GM18907 (cell line): ENCODE data around the gene GPM6B.

Source experiments
- ATAC-seq: cut with Tn5 transposase; IDR thresholded peaks from one replicate; pipeline ENCODE4 v1.9.1; 2021; ENCODE audit warnings: mild to moderate bottlenecking, moderate library complexity; ENCODE audit not compliant: unreplicated experiment

Gene GPM6B

DNA sequence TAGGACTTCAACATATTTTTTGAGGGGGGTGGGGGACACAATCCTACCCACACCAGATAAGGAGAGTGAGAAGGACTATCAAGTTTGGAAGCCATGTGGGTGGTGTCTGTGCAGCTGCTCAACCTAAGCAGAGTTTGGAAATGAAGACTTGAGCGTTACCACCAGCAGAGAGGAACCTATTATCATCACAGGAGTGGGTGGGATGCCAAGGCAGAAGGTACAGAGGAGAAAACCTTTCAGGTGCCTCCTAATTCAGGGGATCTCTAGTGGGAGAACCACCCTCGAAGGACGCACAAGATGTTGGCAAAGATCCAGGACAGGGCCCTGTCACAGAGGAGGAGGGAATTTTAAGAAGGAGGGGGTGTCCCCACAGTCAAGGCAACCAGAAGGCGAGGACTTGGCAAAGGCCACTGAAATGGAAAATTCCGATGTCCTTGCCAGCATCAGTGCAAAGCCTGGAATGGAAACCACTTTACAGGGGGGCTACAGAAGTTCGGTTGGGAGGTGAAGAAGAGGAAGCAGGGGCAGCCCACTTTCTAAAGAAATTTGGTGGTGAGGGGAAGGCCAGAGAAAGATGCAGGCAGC lies 8.4 kb upstream of the GPM6B start:
- ATAC-seq, result no peak

DNA sequence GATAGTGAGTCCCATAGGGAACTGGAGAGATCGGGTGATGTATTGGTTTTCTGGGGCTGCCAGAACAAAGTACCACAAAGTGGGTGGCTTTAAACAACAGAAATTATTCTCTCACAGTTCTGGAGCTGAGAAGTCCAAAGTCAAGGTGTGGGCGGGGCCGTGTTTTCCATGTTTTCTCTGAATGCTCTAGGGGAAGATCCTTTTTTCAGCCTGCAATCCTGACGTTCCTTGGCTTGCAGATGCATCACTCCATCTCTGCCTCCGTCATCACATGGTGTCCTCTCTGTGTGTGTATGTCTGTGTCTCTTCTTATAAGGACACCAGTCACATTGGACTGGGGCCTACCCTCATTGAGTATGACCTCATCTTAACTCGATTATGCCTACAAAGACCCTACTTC lies 7.9 kb upstream of the GPM6B start:
- no peak for ATAC-seq

DNA sequence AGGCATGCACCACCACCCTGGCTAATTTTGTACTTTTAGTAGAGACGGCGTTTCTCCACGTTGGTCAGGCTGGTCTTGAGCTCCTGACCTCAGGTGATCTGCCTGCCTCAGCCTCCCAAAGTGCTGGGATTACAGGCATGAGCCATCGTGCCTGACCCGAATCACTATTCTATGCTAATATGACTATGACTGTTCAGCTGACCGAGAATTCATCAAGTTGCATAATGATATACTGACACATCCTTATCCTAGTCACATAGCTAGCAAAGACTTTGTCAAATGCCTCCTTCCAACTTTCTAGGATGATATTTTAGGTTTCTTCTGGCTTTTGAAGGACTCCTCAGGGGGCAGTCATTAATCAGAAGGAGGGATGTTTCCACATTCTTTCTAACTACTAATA lies 4.8 kb upstream of the GPM6B start:
- no peak for ATAC-seq

DNA sequence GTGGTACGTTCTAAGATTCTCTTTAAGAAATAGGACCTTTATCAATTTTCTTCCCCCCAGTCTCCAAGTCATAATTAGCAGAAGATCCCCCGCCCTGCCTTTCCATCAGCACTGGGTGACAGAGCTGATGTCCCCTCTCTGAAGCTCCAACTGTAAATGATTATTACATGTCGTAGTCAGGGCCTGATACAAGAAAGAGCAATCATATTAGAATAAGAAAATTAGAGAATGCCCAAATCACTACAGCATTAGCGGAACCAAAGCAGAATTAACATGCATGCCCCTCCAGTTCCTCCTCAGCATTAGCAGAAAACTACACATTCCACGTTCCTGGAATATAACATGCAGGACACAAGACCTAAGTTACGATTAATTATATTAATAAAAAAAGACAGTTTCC lies 717 bp downstream of the GPM6B start:
- ATAC-seq, result no peak

GRCh38 chrX:13815664-13816063 lies 1.2 kb downstream of the GPM6B start:
- ATAC-seq, result no peak

DNA sequence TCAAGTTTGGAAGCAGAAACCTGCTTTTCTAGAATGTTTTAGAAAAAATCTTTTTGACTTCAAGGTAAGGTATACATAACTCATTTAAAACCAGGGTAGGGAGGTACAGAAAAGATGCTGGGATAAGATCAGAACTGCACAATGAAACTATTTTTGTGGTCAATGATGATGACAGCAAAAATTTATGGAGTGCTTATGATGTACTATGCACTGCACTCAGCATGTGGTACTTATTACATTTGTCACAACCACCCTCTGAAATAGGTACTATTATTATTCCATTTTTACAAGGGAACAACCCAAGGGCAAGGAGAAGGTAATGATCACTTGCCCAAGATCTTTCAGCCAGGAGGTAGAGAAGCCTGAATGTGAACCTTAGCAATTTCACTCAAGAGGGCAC lies 8.0 kb downstream of the GPM6B start:
- ATAC-seq, result no peak

DNA sequence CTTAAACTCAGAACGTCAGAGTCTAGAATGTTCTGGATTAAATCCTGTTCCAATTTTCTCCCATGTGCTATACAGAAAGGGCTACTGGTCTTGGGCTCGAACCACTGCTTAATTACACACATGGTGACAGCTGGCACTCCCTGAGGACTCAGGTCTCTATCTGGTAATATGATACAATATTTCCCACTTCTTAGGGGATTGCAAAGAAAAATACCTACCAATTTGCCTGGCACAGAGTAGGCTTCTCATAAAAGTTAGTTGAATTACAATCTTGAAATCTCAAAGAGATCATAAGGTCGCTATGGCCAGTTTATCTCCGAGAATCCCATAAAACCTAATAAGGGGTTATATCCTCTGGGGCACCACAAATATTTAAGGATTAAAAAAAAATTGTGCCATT lies 8.6 kb downstream of the GPM6B start:
- ATAC-seq, result no peak

DNA sequence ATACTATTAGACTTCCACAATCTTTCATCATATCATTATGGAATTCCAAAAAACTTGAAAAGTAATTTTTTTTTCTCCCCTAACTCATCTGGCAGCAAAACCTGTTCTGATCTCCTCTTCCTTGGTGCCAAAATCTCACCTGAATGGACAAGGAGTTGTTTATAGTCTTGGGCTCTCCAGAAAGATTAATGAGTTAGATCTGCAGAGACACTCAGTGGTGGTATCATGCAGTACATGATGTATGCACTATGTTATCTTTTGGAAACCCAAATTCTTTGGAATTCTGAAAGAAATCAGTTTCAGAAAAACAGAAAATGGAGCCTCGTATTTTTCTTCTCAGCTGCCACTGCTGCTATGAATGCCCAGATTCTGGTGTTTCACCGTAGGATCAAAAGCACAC lies 11.7 kb downstream of the GPM6B start:
- no peak for ATAC-seq

DNA sequence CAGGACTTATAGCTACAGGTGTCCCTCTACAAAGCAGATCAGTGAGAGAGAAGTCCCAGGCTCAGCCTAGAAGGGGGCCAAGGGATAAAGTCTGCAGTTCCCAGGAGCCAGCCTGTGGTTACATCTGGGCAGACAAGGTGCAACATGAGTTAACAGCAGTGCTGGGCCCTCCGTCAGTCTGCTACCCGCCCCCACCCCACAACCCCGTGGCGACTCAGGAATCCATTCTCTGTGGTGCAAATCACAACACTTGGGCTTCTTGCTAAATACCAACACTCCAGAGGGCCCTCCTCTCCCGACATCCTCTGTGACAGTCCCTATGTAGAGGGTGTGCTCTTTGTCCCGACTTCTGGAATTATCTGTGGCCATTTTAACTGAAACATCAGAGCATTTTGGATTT lies 13.8 kb downstream of the GPM6B start:
- ATAC-seq, result no peak

- ATAC-seq, result no peak
Observed at GRCh38 chrX:13798184-13798583, 18.7 kb downstream of the GPM6B start.

GRCh38 chrX:13797512-13797911 lies 19.4 kb downstream of the GPM6B start:
- ATAC-seq, result no peak

- ATAC-seq, result no peak
Observed at GRCh38 chrX:13794417-13794816, 22.5 kb downstream of the GPM6B start.

GRCh38 chrX:13793897-13794296 lies 23.0 kb downstream of the GPM6B start:
- no peak for ATAC-seq

DNA sequence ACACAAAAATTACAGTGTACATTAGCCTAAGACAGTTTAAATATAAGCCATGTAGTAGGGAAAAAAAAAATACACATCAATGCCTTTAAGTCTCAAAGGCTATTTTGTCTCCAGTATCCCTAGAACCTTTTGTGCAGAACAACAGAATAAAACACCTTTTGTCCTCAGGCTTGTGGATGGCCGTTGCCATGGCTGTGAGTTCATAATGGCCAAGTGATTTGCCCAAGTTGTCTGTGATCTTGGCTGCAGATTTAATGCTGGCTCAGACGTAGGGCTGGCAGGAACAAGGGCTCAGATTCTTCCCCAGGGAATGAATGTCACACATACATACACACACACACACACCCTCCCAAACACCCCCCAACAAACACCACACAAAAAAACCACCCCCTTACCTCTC lies 25.3 kb downstream of the GPM6B start:
- ATAC-seq, result no peak

DNA sequence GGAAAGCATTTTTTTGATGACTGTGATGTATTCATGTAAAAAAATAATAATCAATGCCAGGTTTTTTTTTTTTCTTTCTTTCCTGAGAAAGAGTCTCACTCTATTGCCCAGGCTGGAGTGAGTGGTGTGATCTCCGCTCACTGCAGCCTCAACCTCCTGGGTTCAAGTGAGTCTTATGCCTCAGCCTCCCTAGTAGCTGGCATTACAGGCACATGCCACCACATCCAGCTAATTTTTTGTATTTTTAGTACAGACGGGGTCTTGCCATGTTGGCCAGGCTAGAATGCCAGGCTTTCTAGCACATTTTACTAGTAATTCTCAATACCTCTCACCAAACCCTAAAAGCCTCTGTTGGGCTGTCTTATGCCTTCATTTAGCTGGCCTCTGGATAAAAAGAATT lies 25.7 kb downstream of the GPM6B start:
- ATAC-seq, result no peak

- no peak for ATAC-seq
Observed at GRCh38 chrX:13790206-13791131, 26.4 kb downstream of the GPM6B start.

GRCh38 chrX:13786048-13786447 lies 30.8 kb downstream of the GPM6B start:
- ATAC-seq, result no peak

DNA sequence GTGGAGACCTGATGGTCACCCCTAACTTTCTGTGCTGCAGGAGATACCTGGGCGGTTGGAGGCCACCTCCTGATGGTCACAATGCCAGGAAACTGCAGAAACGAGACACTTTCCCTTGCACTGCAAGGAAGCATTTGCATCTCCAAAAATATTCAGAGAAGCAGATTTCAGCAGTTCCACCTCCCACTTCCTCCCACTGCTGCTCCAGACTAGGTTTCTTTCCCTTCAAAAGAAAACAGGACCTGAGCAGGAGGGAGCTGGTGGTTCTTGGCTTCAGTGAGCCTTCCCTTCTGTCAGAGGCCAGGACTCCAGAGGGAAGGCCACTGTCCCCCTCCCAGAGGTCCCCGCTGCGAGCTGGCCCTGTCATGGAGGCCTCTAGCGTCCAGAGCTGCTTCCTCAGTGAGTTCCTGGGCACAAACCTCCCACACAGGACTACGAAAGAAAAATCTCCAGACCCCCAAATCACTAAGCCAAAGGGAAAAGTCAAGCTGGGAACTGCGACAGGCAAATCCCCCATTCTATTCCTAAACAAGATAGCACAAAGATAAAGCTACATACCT lies 35.9 kb downstream of the GPM6B start:
- no peak for ATAC-seq

DNA sequence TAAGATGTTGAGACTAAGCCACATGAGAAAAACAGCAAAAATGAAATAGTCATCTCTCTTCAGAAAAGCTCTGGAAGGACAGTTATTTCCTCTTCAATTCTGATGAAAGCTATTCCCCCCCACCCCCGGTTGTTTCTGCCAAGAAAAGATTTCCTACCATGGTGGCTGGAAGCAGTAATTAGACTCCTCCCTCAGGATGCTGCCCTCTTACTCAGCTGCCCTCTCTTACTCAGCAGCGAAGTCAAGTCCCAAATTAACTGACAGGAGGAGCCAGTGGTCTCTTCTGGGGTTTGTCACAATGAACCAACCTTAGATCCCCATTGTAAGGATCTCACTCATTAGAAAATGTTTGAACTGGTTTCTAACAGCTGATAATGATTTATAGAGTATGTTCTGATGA lies 38.0 kb downstream of the GPM6B start:
- no peak for ATAC-seq

GRCh38 chrX:13776387-13776786 lies 40.5 kb downstream of the GPM6B start:
- no peak for ATAC-seq

DNA sequence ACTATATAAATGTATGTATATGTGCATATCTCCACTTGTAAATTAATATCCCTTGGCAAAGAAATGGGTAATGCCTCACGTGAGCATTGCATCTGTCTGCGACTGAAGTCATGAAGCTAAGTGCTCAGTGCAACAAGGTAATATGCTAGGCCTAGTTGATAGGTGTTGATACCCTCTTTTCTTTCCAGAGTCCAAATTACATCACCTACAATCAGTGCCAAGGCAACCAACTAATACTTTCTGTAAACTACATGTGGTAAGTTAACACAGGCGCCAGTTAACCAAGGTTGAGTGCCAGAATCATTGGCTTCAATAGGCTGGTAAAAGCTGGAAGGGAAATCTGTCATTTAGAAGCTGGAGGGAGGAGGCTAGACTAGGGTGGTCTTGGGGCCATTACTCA lies 41.1 kb downstream of the GPM6B start:
- ATAC-seq, result no peak

- no peak for ATAC-seq
Observed at GRCh38 chrX:13774696-13775095, 42.2 kb downstream of the GPM6B start.
